HK-2 (cell line): ENCODE data around the gene MAT2A.
"Not testable (repeated sequence)": the region's sequence is repeated elsewhere in the genome, so short reads cannot be mapped to it uniquely, and the experiment has no call there.

ENCODE experiments used
- DNase-seq: peaks from one replicate; pipeline ENCODE4 v3.0.0-alpha.2; 2018; ENCODE audit not compliant: unreplicated experiment

MAT2A gene

GRCh38 chr2:85524336-85524908 lies 14.5 kb upstream of the MAT2A start:
- no peak for DNase-seq

GRCh38 chr2:85525029-85525428 lies 13.9 kb upstream of the MAT2A start:
- DNase-seq = no peak

- no peak for DNase-seq
Observed at GRCh38 chr2:85525567-85525966, 13.4 kb upstream of the MAT2A start.

GRCh38 chr2:85527787-85528186 lies 11.2 kb upstream of the MAT2A start:
- DNase-seq = no peak

- no peak for DNase-seq
Observed at GRCh38 chr2:85528355-85528754, 10.6 kb upstream of the MAT2A start.

GRCh38 chr2:85529809-85530208 lies 9.2 kb upstream of the MAT2A start:
- DNase-seq = no peak

GRCh38 chr2:85531589-85531988 lies 7.4 kb upstream of the MAT2A start:
- no peak for DNase-seq

- DNase-seq = no peak
Observed at GRCh38 chr2:85534099-85534498, 4.9 kb upstream of the MAT2A start.

GRCh38 chr2:85534881-85535280 lies 4.1 kb upstream of the MAT2A start:
- DNase-seq = no peak

GRCh38 chr2:85536479-85536878 lies 2.5 kb upstream of the MAT2A start:
- peak; percentile 47 for DNase-seq

GRCh38 chr2:85537600-85538506 lies 1.1 kb upstream of the MAT2A start:
- peak; percentile 63 for DNase-seq

GRCh38 chr2:85539361-85540132 lies 579 bp downstream of the MAT2A start:
- DNase-seq = peak; percentile 66

- no peak for DNase-seq
Observed at GRCh38 chr2:85540133-85540648, 1.2 kb downstream of the MAT2A start.

GRCh38 chr2:85541262-85541661 lies 2.3 kb downstream of the MAT2A start:
- no peak for DNase-seq

- DNase-seq = no peak
Observed at GRCh38 chr2:85541753-85542457, 2.9 kb downstream of the MAT2A start.

- no peak for DNase-seq
Observed at GRCh38 chr2:85542777-85543176, 3.8 kb downstream of the MAT2A start.

GRCh38 chr2:85544254-85544691 lies 5.3 kb downstream of the MAT2A start:
- not testable (repeated sequence) for DNase-seq

GRCh38 chr2:85544915-85545779 lies 6.2 kb downstream of the MAT2A start:
- not testable (repeated sequence) for DNase-seq

- no peak for DNase-seq
Observed at GRCh38 chr2:85545780-85546240, 6.8 kb downstream of the MAT2A start.

GRCh38 chr2:85547089-85547858 lies 8.3 kb downstream of the MAT2A start:
- no peak for DNase-seq
